K562 (cell line): ENCODE results near the gene ANK2.

Source experiments
- ATF3 ChIP-seq, 2 experiments: fragments of 450-650 bp in 1 of 2; sonication (generic) in 1 of 2; formaldehyde crosslinking in 1 of 2; IDR thresholded peaks in 1 of 2; conservative IDR thresholded peaks in 1 of 2; 2 replicates each; pipeline versions ENCODE4 v1.6.1 to v1.8.1; 2016 to 2023; ENCODE audit warnings: mild to moderate bottlenecking in 2 of 2, moderate library complexity in 2 of 2, inconsistent platforms in 1 of 2, missing genetic modification reagents in 1 of 2
- CEBPB ChIP-seq: fragments of 450-650 bp; IDR thresholded peaks from 2 replicates; pipeline ENCODE4 v1.6.1; 2016; ENCODE audit warnings: missing genetic modification characterization, missing compliant biosample characterization
- HNRNPUL1 ChIP-seq: fragments of 200-400 bp; formaldehyde crosslinking; IDR thresholded peaks from 2 replicates; pipeline ENCODE4 v1.6.1; 2017; ENCODE audit warnings: low read length
- JUN ChIP-seq, 2 experiments: sonication (generic) in 1 of 2; formaldehyde crosslinking in 1 of 2; IDR thresholded peaks; 2 replicates each; pipeline versions ENCODE4 v1.6.1 to v1.8.0; 2012 to 2022; ENCODE audit warnings: borderline replicate concordance in 2 of 2, mild to moderate bottlenecking in 2 of 2, improper control_type of control experiment in 1 of 2, low read depth in 1 of 2, low read length in 1 of 2, missing genetic modification reagents in 1 of 2
- POLR2A ChIP-seq: fragments of 450-650 bp; conservative IDR thresholded peaks from 2 replicates; pipeline ENCODE4 v1.6.1; 2016
- RCOR1 ChIP-seq, 2 experiments: IDR thresholded peaks; 2 replicates each; pipeline ENCODE4 v1.6.1; 2012; ENCODE audit warnings: low read depth in 2 of 2, low read length in 2 of 2, borderline replicate concordance in 1 of 2, improper control_type of control experiment in 1 of 2
- SAFB2 ChIP-seq: fragments of 200-400 bp; formaldehyde crosslinking; IDR thresholded peaks from 2 replicates; pipeline ENCODE4 v1.6.1; 2018; ENCODE audit warnings: borderline replicate concordance, low read length, low read depth, moderate library complexity; ENCODE audit not compliant: severe bottlenecking
- STAT5B ChIP-seq: fragments of 250-450 bp; sonication (Bioruptor Pico); IDR thresholded peaks from 2 replicates; pipeline ENCODE4 v1.8.0; 2021; ENCODE audit warnings: mild to moderate bottlenecking, inconsistent platforms
- THRAP3 ChIP-seq: fragments of 450-650 bp; IDR thresholded peaks from 2 replicates; pipeline ENCODE4 v1.6.1; 2016; ENCODE audit warnings: mild to moderate bottlenecking, inconsistent platforms, borderline replicate concordance
- ZC3H11A ChIP-seq: IDR thresholded peaks from 2 replicates; pipeline ENCODE4 v1.6.1; 2012; ENCODE audit warnings: low read depth, low read length, improper control_type of control experiment
- ZNF551 ChIP-seq: fragments of 250-450 bp; sonication (Bioruptor Pico); IDR thresholded peaks from 2 replicates; pipeline ENCODE4 v1.5.0; 2021; ENCODE audit warnings: mild to moderate bottlenecking, moderate library complexity
- ZNF589 ChIP-seq: fragments of 200-800 bp; sonication (Bioruptor generic); IDR thresholded peaks from 2 replicates; pipeline ENCODE4 v1.6.1; 2016; ENCODE audit warnings: low read depth, missing genetic modification characterization, missing compliant biosample characterization
- ZZZ3 ChIP-seq: fragments of 450-650 bp; IDR thresholded peaks from 2 replicates; pipeline ENCODE4 v1.6.1; 2016; ENCODE audit warnings: antibody characterized with exemption, mild to moderate bottlenecking, moderate library complexity
- TF ChIP-seq, protein P1 (sequence below), 3 experiments: IDR thresholded peaks in 2 of 3; conservative IDR thresholded peaks in 1 of 3; 2 replicates each; pipeline ENCODE4 v1.5.1; 2011 to 2012; ENCODE audit warnings: low read length in 3 of 3, mild to moderate bottlenecking in 3 of 3, control low read depth in 2 of 3, improper control_type of control experiment in 1 of 3, inconsistent platforms in 1 of 3, low read depth in 1 of 3, mixed read lengths in 1 of 3, moderate library complexity in 1 of 3; ENCODE audit not compliant: insufficient read depth in 2 of 3

GRCh38 chr4:113288257-113288656 is 238.8 kb downstream of the ANK2 start:
- TF ChIP-seq ZZZ3: no peak
- no peak for TF ChIP-seq ZNF589 (CRISPR knock-in tag)
- TF ChIP-seq, protein P1, sequence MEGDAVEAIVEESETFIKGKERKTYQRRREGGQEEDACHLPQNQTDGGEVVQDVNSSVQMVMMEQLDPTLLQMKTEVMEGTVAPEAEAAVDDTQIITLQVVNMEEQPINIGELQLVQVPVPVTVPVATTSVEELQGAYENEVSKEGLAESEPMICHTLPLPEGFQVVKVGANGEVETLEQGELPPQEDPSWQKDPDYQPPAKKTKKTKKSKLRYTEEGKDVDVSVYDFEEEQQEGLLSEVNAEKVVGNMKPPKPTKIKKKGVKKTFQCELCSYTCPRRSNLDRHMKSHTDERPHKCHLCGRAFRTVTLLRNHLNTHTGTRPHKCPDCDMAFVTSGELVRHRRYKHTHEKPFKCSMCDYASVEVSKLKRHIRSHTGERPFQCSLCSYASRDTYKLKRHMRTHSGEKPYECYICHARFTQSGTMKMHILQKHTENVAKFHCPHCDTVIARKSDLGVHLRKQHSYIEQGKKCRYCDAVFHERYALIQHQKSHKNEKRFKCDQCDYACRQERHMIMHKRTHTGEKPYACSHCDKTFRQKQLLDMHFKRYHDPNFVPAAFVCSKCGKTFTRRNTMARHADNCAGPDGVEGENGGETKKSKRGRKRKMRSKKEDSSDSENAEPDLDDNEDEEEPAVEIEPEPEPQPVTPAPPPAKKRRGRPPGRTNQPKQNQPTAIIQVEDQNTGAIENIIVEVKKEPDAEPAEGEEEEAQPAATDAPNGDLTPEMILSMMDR (IDR thresholded peaks at IDR 0.05 in 2 of 3, conservative IDR thresholded peaks at IDR 0.05 in 1 of 3; ENCODE audit: insufficient read depth in 2 of 3, low read depth in 1 of 3, low read length in 3 of 3): no peak
- no peak for TF ChIP-seq STAT5B (CRISPR knock-in tag)
- TF ChIP-seq RCOR1 (IDR thresholded peaks at IDR 0.05; ENCODE audit: borderline replicate concordance in 1 of 2, low read depth in 2 of 2, low read length in 2 of 2): no peak
- no peak for TF ChIP-seq ATF3 (IDR thresholded peaks at IDR 0.05)
- TF ChIP-seq ATF3 (CRISPR knock-in tag; conservative IDR thresholded peaks at IDR 0.05): no peak
- TF ChIP-seq ZNF551: no peak
- no peak for TF ChIP-seq JUN (IDR thresholded peaks at IDR 0.05; ENCODE audit: borderline replicate concordance, low read depth, low read length)
- TF ChIP-seq JUN (CRISPR knock-in tag; IDR thresholded peaks at IDR 0.05; ENCODE audit: borderline replicate concordance): no peak
- TF ChIP-seq THRAP3: no peak
- no peak for TF ChIP-seq CEBPB (tag)
- no peak for TF ChIP-seq ZC3H11A
- no peak for TF ChIP-seq POLR2A
- TF ChIP-seq SAFB2: no peak
- no peak for TF ChIP-seq HNRNPUL1
